GM19238 (cell line): Measurements from ENCODE around the gene RGS14.
A peak's percentile ranks its signal among the peaks of the same experiment; 100 is the strongest.

Experiments used
- DNase-seq: peaks from one replicate; pipeline ENCODE4 v3.0.0; 2011; ENCODE audit warnings: low spot score; ENCODE audit not compliant: insufficient read length

Gene RGS14

GRCh38 chr5:177357459-177358351 lies at the start of gene RGS14:
TSS of gene RGS14 (plus strand) at chr5:177357924. CDS start at chr5:177358025, 101 bp downstream.
- DNase-seq = peak; percentile 92

- DNase-seq = no peak
Measured at GRCh38 chr5:177308740-177309139, 49.0 kb upstream of the RGS14 start.

DNA sequence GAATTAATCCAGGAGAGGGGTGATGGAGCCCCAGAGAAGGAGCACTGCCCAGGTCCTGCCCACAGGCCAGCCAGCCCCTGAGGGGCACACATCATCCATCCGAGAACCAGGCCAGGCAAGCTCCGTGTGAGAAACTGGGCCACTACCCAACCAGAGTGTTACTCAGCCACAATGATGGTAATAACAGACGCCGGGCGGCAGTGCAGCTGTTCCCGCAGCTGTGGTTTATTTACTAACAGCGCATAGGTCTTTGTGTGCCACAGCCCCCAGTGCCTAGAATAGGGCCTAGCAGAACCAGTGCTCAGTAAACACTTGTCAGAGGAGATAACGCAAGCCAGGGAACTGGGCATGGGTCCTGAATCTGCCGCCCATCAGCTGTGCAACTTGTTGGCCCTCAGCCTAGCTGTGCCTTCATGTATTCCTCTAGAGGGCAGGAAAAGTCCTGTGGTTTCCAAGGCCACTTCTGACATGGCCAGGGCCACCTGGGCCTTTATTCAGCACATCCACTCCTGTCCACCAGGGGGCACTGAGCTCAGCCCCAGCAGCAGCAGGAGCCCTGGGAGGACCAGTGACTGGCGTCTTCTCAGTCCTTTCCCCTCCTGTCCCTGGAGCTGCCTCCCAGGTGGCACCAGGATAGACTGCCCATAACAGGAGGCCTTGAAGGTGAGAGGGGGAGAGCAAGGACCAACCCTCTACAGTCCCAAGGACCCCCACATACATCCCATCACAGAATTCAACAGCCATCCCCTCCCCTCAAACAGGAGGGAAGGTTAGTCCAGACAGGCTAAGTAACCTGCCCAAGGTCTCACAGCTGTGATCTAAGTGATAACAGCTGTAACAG lies 48.2 kb upstream of the RGS14 start:
- DNase-seq = no peak

GRCh38 chr5:177310332-177310731 lies 47.4 kb upstream of the RGS14 start:
- no peak for DNase-seq

DNA sequence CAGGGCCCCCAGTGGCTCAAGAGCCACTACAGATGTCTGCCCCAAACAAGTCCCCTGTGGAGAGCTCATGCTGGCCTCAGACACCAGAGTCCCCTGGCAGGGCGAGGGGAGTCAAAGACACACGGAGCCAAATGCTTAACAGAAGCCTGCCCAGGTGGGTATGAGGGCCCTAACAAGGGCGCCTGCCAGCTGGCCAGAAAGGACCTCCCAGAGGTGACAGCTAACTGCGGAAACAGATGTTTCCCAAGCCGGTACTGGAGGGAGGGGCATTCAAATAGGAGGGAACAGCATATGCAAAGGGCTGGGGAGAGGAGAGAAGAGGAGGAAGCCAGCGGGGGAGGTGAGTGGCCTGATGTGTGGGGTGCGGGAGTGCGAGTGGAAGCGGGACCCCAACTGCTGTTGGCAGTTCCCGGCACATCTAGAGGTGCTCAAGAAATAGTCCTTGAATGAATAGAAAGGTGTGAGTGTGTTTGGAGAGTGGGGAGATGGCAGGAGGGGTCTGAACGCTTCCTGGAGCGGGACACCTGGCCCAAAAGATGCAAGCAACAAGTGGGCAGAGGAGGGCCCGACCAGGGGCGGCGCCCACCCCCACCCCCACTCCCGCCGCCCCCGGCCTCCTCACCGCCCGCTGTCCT lies 46.9 kb upstream of the RGS14 start:
- DNase-seq = peak; percentile 69

- DNase-seq = no peak
Measured at GRCh38 chr5:177311392-177311722, 46.4 kb upstream of the RGS14 start.

GRCh38 chr5:177311723-177312648 lies 45.7 kb upstream of the RGS14 start, which contains the start of gene MXD3:
TSS of gene MXD3 (minus strand) at chr5:177311898. CDS start at chr5:177311830, 68 bp downstream.
- peak; percentile 94 for DNase-seq

DNA sequence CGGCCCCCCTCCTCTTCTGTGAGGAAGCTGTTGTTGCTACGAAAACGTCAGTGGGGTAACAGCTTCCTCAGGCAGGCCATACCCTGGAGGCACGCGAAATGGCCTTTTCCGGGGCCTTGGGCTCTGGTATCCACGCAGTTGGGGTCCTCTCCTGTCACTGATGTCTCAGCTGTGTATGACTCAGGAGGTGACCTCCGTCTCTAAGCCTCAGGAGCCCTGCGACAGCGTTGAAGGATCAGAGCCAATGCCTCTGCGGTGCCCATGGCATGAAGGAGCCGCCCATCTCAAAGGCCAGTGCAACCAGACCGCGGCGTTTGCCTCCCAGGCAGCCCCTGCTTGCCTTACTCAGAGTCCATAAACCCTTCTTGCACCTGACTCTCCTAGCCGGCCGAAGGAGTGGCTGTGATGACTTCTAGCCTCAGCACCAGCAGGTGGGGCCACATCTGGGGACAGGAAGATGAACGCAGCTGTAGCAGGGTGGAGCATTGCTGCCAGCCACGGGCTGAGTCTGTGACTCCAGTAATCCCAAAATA lies 45.0 kb upstream of the RGS14 start:
- DNase-seq = no peak

GRCh38 chr5:177313561-177314259 lies 44.0 kb upstream of the RGS14 start:
- DNase-seq = no peak

DNA sequence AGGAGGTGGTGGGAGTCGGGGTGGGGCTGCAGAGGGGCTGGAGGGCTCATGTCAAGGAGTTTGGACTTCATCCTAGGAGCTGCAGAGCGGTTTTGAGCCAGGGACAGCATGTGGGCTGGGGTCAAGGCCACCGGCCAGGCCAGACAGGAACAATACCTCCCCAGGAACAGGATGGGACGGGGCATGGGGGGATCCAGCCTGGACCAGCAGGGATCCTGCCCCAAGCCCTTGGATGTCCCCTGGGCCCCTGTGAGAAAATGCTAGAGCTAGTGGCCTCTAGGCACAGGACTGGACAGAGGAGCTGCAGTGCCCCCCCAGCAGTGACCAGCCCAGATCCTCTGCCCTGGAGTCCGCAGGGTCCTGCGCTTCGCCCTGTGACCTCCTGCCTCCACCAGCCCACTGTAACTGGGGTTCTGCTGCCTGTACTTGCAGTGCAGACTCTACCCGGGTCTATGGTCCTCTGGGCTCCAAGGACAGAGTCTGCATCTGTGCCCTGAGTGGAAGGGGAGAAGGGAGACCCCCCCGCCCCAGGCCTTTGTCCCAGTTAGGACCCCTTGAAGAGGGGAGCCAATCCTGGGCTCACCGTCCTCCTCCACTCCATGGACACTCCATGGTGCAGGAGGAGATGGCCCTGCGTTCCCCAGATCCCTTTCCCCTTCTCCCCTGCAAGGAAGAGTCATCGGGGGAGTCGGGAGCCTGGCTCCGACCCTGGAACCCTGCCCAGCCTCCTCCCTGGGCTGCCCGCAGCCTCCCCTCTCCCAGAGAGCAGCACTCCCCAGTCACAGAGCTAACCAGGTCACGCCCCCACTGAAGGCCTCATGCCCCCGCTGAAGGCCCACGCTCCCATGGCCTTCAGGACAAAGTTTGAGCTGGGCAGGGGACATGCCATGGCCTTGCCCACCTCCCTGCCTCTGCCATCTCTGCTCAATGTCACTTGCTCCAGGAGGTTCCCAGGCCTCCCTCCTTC lies 43.1 kb upstream of the RGS14 start:
- no peak for DNase-seq

- DNase-seq = no peak
Measured at GRCh38 chr5:177315411-177315810, 42.3 kb upstream of the RGS14 start.

DNA sequence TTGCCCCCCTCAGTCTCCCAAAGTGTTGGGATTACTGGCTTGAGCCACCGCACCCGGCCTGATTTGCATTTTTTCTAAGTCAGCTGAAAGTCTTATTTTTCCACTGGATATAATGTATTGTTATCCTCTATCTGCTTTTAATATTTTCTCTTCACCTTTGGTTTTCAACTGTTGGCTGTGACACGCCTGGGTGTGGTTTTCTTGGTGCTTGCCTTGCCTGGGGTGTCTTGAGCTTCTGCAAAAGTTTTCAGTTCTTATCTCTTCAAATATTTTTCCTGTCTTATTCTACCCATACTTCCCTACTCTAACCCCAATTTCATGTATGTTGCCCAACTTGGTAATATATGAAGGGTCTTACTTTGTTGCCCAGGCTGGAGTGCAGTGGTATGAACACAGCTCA lies 41.7 kb upstream of the RGS14 start:
- no peak for DNase-seq

GRCh38 chr5:177317959-177318377 lies 39.8 kb upstream of the RGS14 start:
- no peak for DNase-seq

DNA sequence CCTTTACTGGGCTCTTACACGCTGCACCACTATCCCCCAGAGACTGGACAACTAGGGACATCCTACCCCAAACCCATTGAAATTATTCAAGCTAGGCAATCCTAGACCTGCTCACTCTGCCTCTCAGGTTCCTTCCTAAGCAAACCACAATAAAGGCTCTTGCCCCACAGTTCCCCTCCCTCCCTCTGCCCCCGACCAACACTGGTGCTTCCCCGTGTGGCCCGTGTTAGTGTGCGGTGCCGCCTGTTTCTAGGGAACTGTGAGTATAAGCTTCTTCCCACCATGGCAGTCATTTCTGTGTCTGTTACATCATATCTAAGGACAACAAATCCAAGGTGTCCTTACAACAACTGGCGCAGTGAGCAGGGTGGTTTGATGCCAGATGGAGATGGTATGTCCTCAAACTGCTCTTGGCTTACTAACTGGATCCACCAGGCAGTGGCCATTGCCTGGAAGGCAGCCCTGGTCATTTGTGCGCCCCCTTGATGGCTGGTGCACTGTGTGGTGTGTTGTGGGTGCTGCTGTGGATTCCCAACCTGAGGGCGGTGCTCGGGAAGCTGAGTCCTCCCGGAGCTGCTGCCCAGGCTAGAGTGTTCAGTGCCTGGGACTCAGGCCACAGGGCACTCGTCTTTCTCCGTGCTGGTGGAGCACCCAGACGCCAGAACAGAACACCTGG lies 37.7 kb upstream of the RGS14 start:
- DNase-seq = no peak

- DNase-seq = no peak
Measured at GRCh38 chr5:177320879-177321278, 36.8 kb upstream of the RGS14 start.

DNA sequence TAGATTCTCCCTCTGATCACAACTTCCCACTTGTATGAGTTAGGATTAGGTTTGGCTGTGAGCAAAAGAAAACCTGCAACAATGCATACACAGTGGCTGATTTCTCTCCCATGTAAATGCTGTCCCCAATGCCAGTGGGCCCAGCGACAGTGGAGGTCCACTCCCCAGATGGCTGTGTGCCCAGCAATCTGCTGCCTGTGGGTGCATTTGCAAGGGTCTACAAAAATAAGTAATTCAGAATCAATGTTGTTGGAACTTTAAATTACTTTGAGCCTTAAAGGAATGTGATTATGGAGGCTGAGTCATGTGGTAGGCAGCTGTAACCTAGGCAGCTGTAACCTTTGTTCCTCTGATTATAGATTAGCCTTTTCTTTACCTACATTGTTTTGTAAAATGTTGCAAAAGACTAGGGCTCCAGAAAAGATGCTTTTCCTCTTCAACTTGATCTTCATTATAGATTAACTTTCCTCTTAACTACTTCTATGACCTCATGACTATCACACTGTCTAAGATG lies 31.8 kb upstream of the RGS14 start:
- no peak for DNase-seq

- no peak for DNase-seq
Measured at GRCh38 chr5:177327539-177328522, 29.9 kb upstream of the RGS14 start.
